RWPE2 (cell line): ENCODE results near the gene USP38.

Source experiments
- ATAC-seq: fragments of 200-7000 bp; cut with Tn5 transposase; 3 replicates; pipeline ENCODE4 v1.9.1; 2021; ENCODE audit warnings: low read depth
- DNase-seq: peaks from one replicate; pipeline ENCODE4 v3.0.0-alpha.2; 2020; ENCODE audit warnings: low spot score
- H3K27ac ChIP-seq: fragments of 450-650 bp; 2 replicates; pipeline ENCODE4 v1.5.1; 2017; ENCODE audit warnings: mild to moderate bottlenecking; ENCODE audit not compliant: poor library complexity, severe bottlenecking
- H3K27me3 ChIP-seq: fragments of 250-450 bp; sonication (Bioruptor Pico); 2 replicates; pipeline ENCODE4 v1.5.1; 2021; ENCODE audit warnings: mild to moderate bottlenecking, moderate library complexity; ENCODE audit not compliant: insufficient read depth, poor library complexity, severe bottlenecking
- H3K36me3 ChIP-seq: fragments of 250-450 bp; sonication (Bioruptor Pico); 2 replicates; pipeline ENCODE4 v1.5.1; 2020; ENCODE audit warnings: low read depth, mild to moderate bottlenecking, moderate library complexity
- H3K4me1 ChIP-seq: fragments of 250-450 bp; sonication (Bioruptor Pico); 2 replicates; pipeline ENCODE4 v1.5.1; 2021; ENCODE audit warnings: mild to moderate bottlenecking, moderate library complexity; ENCODE audit not compliant: insufficient read depth, poor library complexity, severe bottlenecking
- H3K4me3 ChIP-seq: fragments of 250-450 bp; sonication (Bioruptor Pico); 2 replicates; pipeline ENCODE4 v1.5.1; 2021; ENCODE audit warnings: mild to moderate bottlenecking, moderate library complexity; ENCODE audit not compliant: severe bottlenecking
- H3K9me3 ChIP-seq: fragments of 250-450 bp; sonication (Bioruptor Pico); 2 replicates; pipeline ENCODE4 v1.5.1; 2021; ENCODE audit warnings: mild to moderate bottlenecking, moderate library complexity; ENCODE audit not compliant: severe bottlenecking
- CTCF ChIP-seq: fragments of 450-650 bp; IDR thresholded peaks from one replicate; pipeline ENCODE4 v1.5.1; 2017; ENCODE audit warnings: mild to moderate bottlenecking, moderate library complexity; ENCODE audit not compliant: poor library complexity, severe bottlenecking

Gene USP38

GRCh38 chr4:143253166-143253565 is 68.4 kb downstream of the USP38 start:
- TF ChIP-seq CTCF, result no peak
- Histone ChIP-seq H3K36me3 (no peaks in the 10 kb centered on the region), H3K4me1 (peaks cover 25% of the 10 kb centered on the region), H3K4me3 (no peak overlapping the region), H3K27me3 (no peaks in the 10 kb centered on the region), H3K27ac (peak overlapping the region; percentile 71), H3K9me3 (no peaks in the 10 kb centered on the region)
- DNase-seq (no peak), ATAC-seq (peak; percentile 13; the same call in 1 of the 3 replicates)

- Histone ChIP-seq H3K9me3 (no peaks in the 10 kb centered on the region), H3K36me3 (no peaks in the 10 kb centered on the region), H3K27ac (no peak overlapping the region), H3K27me3 (no peaks in the 10 kb centered on the region), H3K4me1 (peaks cover 25% of the 10 kb centered on the region), H3K4me3 (no peak overlapping the region)
- ATAC-seq (no peak), DNase-seq (no peak)
- TF ChIP-seq CTCF, result no peak
Measured at GRCh38 chr4:143254491-143255226, 69.9 kb downstream of the USP38 start.

- Histone ChIP-seq H3K27me3 (no peaks in the 10 kb centered on the region), H3K36me3 (no peaks in the 10 kb centered on the region), H3K4me3 (no peak overlapping the region), H3K27ac (no peak overlapping the region), H3K4me1 (peaks cover 18% of the 10 kb centered on the region), H3K9me3 (no peaks in the 10 kb centered on the region)
- ATAC-seq (peak; percentile 51), DNase-seq (no peak)
- TF ChIP-seq CTCF, result no peak
Measured at GRCh38 chr4:143256456-143256855, 71.7 kb downstream of the USP38 start.

GRCh38 chr4:143257356-143257755 is 72.6 kb downstream of the USP38 start:
- ATAC-seq (no peak), DNase-seq (no peak)
- Histone ChIP-seq H3K27me3 (no peaks in the 10 kb centered on the region), H3K4me1 (peaks cover 11% of the 10 kb centered on the region), H3K36me3 (no peaks in the 10 kb centered on the region), H3K4me3 (no peak overlapping the region), H3K27ac (no peak overlapping the region), H3K9me3 (no peaks in the 10 kb centered on the region)
- no peak for TF ChIP-seq CTCF

GRCh38 chr4:143260750-143261149 is 76.0 kb downstream of the USP38 start:
- no peaks in the 10 kb centered on the region for H3K9me3 ChIP-seq
- ATAC-seq (no peak), DNase-seq (no peak)
- no peaks in the 10 kb centered on the region for H3K4me1 ChIP-seq
- H3K27ac ChIP-seq, result no peak overlapping the region
- no peaks in the 10 kb centered on the region for H3K36me3 ChIP-seq
- no peak overlapping the region for H3K4me3 ChIP-seq
- no peaks in the 10 kb centered on the region for H3K27me3 ChIP-seq
- no peak for TF ChIP-seq CTCF
